ENCODE results near the gene TICAM2.

Gene TICAM2

DNA sequence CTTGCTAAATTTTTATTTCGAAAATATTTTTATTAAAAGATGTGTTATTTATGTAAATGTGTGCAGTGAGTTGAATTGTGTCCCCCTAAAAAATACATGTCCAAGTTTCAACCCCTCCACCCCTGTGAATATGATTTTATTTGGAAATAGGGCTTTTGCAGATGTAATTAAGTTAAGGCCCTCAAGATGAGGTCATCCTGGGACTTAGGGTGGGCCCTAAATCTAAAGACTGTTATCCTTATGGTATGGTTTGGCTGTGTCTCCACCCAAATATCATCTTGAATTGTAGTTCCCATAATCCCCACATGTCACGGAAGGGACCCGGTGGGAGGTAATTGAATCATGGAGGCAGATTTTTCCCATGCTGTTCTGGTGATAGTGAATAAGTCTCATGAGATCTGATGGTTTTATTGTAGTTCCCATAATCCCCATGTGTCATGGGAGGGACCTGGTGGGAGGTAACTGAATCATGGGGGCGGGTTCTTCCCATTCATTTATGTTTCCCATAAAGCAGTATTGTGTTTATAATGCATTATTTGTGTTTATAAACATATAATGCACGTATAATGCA lies 25.1 kb upstream of the TICAM2 start:
- no peak for TF ChIP-seq ELF4 (IDR thresholded peaks at IDR 0.05)
- no peak for TF ChIP-seq ZNF384 (IDR thresholded peaks at IDR 0.05)
- no peak for TF ChIP-seq HDGF (IDR thresholded peaks at IDR 0.05; ENCODE audit: borderline replicate concordance)
- no peak for TF ChIP-seq NFRKB (IDR thresholded peaks at IDR 0.05)
- no peak for DNase-seq (ENCODE audit: extremely low spot score)
- ChIA-PET CTCF (no interaction called here), POLR2A (no interaction called here)

DNA sequence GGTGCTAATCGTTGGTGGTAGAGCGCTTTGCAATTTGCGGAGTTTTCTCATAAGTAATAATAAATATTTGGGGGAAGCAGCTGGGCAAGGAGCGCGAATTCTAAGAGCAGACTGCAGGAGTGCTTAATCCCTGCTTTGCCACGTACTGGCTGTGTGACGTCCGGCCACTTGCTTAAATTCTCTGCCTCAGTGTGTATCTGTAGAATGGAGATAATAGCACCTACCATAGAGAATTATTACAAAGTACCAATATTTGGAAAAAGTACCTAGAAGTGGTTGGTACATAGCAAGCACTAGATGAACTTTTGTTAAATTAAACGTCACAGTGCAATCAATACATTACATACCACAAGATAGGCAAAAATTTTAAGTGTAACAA lies 24.2 kb upstream of the TICAM2 start:
- DNase-seq (ENCODE audit: extremely low spot score) = no peak
- ChIA-PET POLR2A (no interaction called here), CTCF (no interaction called here)
- TF ChIP-seq ELF4 (IDR thresholded peaks at IDR 0.05) (no peak), FOXK2 (IDR thresholded peaks at IDR 0.05) (no peak), ARNT (IDR thresholded peaks at IDR 0.05) (no peak), FOXA1 (IDR thresholded peaks at IDR 0.05) (no peak), ZNF384 (IDR thresholded peaks at IDR 0.05) (no peak), BHLHE40 (IDR thresholded peaks at IDR 0.05; ENCODE audit: borderline replicate concordance) (no peak), NFRKB (IDR thresholded peaks at IDR 0.05) (no peak), L3MBTL2 (conservative IDR thresholded peaks at IDR 0.05) (no peak), FOXM1 (IDR thresholded peaks at IDR 0.05; ENCODE audit: borderline replicate concordance) (no peak), HDGF (IDR thresholded peaks at IDR 0.05; ENCODE audit: borderline replicate concordance) (no peak), SP1 (IDR thresholded peaks at IDR 0.05) (no peak), CTBP1 (IDR thresholded peaks at IDR 0.05; ENCODE audit: borderline replicate concordance) (no peak), SUZ12 (IDR thresholded peaks at IDR 0.05) (no peak), LEF1 (IDR thresholded peaks at IDR 0.05; ENCODE audit: borderline replicate concordance) (no peak)
- TF ChIP-seq, protein P1, sequence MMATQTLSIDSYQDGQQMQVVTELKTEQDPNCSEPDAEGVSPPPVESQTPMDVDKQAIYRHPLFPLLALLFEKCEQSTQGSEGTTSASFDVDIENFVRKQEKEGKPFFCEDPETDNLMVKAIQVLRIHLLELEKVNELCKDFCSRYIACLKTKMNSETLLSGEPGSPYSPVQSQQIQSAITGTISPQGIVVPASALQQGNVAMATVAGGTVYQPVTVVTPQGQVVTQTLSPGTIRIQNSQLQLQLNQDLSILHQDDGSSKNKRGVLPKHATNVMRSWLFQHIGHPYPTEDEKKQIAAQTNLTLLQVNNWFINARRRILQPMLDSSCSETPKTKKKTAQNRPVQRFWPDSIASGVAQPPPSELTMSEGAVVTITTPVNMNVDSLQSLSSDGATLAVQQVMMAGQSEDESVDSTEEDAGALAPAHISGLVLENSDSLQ (IDR thresholded peaks at IDR 0.05) = no peak

DNA sequence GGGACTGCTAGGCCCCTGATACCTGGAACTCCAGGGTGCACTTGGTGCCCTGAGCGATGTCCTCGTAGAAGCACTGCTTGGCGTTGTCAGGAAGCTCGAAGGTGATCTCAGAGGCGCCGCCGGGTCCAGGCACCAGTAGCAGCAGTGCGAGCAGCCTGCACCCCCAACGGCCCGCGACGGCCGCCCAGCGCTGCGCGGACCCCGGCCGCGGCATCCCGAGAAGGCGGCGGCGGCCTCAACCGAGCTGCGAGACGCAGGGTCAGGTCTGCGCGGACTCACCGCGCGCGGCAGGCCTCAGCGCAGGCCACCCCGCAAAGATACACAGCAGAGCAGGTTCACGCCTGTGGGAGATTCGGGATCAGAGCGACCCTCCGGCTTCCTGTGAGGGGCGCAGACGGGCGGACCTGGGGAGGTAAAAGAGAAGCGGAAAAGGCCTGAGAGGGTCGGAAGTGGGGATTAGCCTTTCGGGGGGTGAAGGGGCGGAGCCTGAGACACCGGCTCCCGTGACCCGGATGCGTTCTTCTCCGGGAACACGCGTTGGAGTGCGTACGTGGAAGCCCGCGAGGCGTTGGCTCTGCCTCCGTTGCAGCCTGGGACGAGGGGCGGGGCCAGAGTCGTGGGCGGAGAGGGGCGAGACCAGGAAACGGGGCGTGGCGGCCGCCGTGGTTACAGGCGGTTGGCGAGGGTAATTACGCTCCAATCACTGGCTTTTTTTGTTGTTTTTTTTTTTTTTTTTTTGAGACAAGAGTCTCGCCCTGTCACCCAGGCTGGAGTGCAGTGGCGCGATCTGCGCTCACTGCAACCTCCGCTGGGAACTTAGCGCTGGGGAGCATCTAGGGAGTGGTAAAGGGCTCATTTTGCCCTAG lies 23.5 kb upstream of the TICAM2 start, which contains the start of gene TMED7:
Gene TMED7 (minus strand): TSS at position 458 of the 866 bp plus-strand sequence. CDS start 244 bp downstream, at position 214.
- POLR2A ChIA-PET = no interaction called here
- CTCF ChIA-PET = interaction anchor here (1.0 kb wide), 1 partner anchor 316 kb away, joined by 3 read pairs; no protein-coding TSS in a partner anchor

DNA sequence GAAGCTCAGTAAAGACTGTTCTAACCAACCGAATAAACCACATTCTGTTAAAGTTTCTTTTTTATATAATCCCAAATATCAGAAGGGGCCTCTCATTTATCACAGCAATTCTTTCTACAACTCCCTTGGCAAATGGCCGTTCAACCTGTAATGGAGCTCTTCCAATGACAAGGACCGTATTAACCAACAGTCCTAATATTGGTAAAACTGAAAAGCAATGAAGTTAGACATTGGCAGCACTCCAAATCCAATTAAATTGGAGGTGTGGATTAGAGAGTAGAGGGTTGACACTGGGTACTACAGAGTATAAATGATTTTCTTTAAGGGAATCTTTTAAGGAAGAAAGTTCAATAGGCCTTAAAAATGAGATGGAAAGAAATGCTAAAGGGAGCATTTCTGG lies 22.7 kb upstream of the TICAM2 start:
- no peak for DNase-seq (ENCODE audit: extremely low spot score)
- CTCF ChIA-PET = interaction anchor here (0.8 to 1.0 kb wide), 3 partner anchors 10 to 316 kb away, joined by 3 to 4 read pairs (median 3); partner anchors contain the start of gene CDO1
- no peak for TF ChIP-seq FOXK2 (IDR thresholded peaks at IDR 0.05)
- no peak for TF ChIP-seq ZNF384 (IDR thresholded peaks at IDR 0.05)
- no peak for TF ChIP-seq SUZ12 (IDR thresholded peaks at IDR 0.05)
- TF ChIP-seq, protein P1 (IDR thresholded peaks at IDR 0.05) = no peak
- TF ChIP-seq CTBP1 (IDR thresholded peaks at IDR 0.05; ENCODE audit: borderline replicate concordance) = no peak
- no peak for TF ChIP-seq NFRKB (IDR thresholded peaks at IDR 0.05)
- TF ChIP-seq FOXA1 (IDR thresholded peaks at IDR 0.05) = no peak
- no peak for TF ChIP-seq BHLHE40 (IDR thresholded peaks at IDR 0.05; ENCODE audit: borderline replicate concordance)
- TF ChIP-seq ELF4 (IDR thresholded peaks at IDR 0.05) = no peak
- TF ChIP-seq SP1 (IDR thresholded peaks at IDR 0.05) = no peak
- no peak for TF ChIP-seq ARNT (IDR thresholded peaks at IDR 0.05)
- no peak for TF ChIP-seq TARDBP (IDR thresholded peaks at IDR 0.05)
- no peak for TF ChIP-seq LEF1 (IDR thresholded peaks at IDR 0.05; ENCODE audit: borderline replicate concordance)
- TF ChIP-seq FOXM1 (IDR thresholded peaks at IDR 0.05; ENCODE audit: borderline replicate concordance) = no peak
- no peak for TF ChIP-seq HDGF (IDR thresholded peaks at IDR 0.05; ENCODE audit: borderline replicate concordance)
- POLR2A ChIA-PET = interaction anchor here (0.6 to 1.1 kb wide), 2 partner anchors 11 to 33 kb away, joined by 3 read pairs; no protein-coding TSS in a partner anchor

More for the DNA sequence above, 23.5 kb upstream of the TICAM2 start, which contains the start of gene TMED7:
- TF ChIP-seq L3MBTL2 (conservative IDR thresholded peaks at IDR 0.05) (peak; percentile 55; the same call in 1 of the 2 replicates), NFRKB (IDR thresholded peaks at IDR 0.05) (no peak), ZNF384 (IDR thresholded peaks at IDR 0.05) (peak; percentile 98), CTBP1 (IDR thresholded peaks at IDR 0.05; ENCODE audit: borderline replicate concordance) (no peak), TARDBP (IDR thresholded peaks at IDR 0.05) (peak; percentile 94), FOXK2 (IDR thresholded peaks at IDR 0.05) (no peak)
- TF ChIP-seq, protein P1 (IDR thresholded peaks at IDR 0.05) = peak; percentile 43; the same call in 1 of the 2 replicates
- peak; percentile 94 for DNase-seq (ENCODE audit: extremely low spot score)

DNA sequence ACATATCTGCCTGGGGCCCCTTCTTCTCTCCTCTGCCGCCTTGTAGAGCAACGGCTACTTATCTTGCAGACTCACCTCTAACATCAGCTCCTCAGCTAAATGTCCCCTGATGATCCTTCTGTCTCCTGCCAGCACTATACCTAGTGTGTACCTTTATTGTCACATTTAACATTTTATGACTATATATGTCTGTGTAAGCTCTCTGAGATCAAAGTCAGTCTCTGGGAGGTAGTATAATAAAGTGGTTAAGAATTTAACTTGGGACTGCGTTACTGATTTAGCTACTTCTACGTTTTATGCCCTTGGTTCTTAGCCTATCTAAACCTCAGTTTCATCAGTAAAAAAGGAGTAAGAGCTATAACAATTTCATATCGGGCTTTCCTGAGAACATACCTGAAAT lies 21.4 kb upstream of the TICAM2 start:
- DNase-seq (ENCODE audit: extremely low spot score) = no peak
- ChIA-PET CTCF (interaction anchor here (0.7 kb wide), 1 partner anchor 255 kb away, joined by 4 read pairs; no protein-coding TSS in a partner anchor), POLR2A (interaction anchor here (1.1 kb wide), 1 partner anchor 10 kb away, joined by 3 read pairs; no protein-coding TSS in a partner anchor)
- no peak for TF ChIP-seq ELF4 (IDR thresholded peaks at IDR 0.05)
- TF ChIP-seq LEF1 (IDR thresholded peaks at IDR 0.05; ENCODE audit: borderline replicate concordance) = no peak
- no peak for TF ChIP-seq L3MBTL2 (conservative IDR thresholded peaks at IDR 0.05)
- no peak for TF ChIP-seq FOXA1 (IDR thresholded peaks at IDR 0.05)
- TF ChIP-seq NFRKB (IDR thresholded peaks at IDR 0.05) = no peak
- TF ChIP-seq SP1 (IDR thresholded peaks at IDR 0.05) = no peak
- no peak for TF ChIP-seq FOXK2 (IDR thresholded peaks at IDR 0.05)
- TF ChIP-seq, protein P1 (IDR thresholded peaks at IDR 0.05) = no peak
- TF ChIP-seq CTBP1 (IDR thresholded peaks at IDR 0.05; ENCODE audit: borderline replicate concordance) = no peak
- no peak for TF ChIP-seq SUZ12 (IDR thresholded peaks at IDR 0.05)
- TF ChIP-seq TARDBP (IDR thresholded peaks at IDR 0.05) = no peak
- no peak for TF ChIP-seq ZNF384 (IDR thresholded peaks at IDR 0.05)
- no peak for TF ChIP-seq ARNT (IDR thresholded peaks at IDR 0.05)
- no peak for TF ChIP-seq HDGF (IDR thresholded peaks at IDR 0.05; ENCODE audit: borderline replicate concordance)
- TF ChIP-seq BHLHE40 (IDR thresholded peaks at IDR 0.05; ENCODE audit: borderline replicate concordance) = no peak
- TF ChIP-seq FOXM1 (IDR thresholded peaks at IDR 0.05; ENCODE audit: borderline replicate concordance) = no peak
